CD4-positive, alpha-beta T cell (primary cell): ENCODE data around the gene FAM151A. TPM values are rescaled to one million over a fixed set of nuclear protein-coding genes. Genes with fewer than 3 reads are reported as not detected.

ENCODE experiments used
- ATAC-seq: fragments of 200-7000 bp; cut with Tn5 transposase; one replicate; pipeline ENCODE4 v1.10.0; 2022; ENCODE audit warnings: mild to moderate bottlenecking; ENCODE audit not compliant: poor library complexity
- CTCF ChIA-PET: fragments of 350-600 bp; sonication (Branson Sonifier 250); formaldehyde crosslinking; loops from one replicate; lab custom pipeline; 2021; ENCODE audit warnings: antibody characterized with exemption, inconsistent platforms; lab: Charles Lee
- POLR2A ChIA-PET: fragments of 350-600 bp; sonication (Branson Sonifier 250); formaldehyde crosslinking; loops from one replicate; lab custom pipeline; 2021; ENCODE audit warnings: antibody characterized with exemption, inconsistent platforms; lab: Charles Lee
- DNase-seq, 14 experiments: peaks; one replicate each; pipeline ENCODE4 v3.0.0-alpha.2; 2013 to 2020; ENCODE audit warnings: mixed read lengths in 2 of 14
- H3K27ac ChIP-seq, 2 donors: one replicate each; pipeline versions ENCODE4 v1.5.1 to v1.7.0; 2013; ENCODE audit warnings: low read length in 2 of 2, low read depth in 1 of 2, mild to moderate bottlenecking in 1 of 2
- H3K27me3 ChIP-seq, 2 experiments: 1 replicate in 1 of 2; 2 replicates in 1 of 2; pipeline versions ENCODE4 v1.6.1 to v1.7.0; 2013; ENCODE audit warnings: low read length in 2 of 2, control low read depth in 1 of 2, mild to moderate bottlenecking in 1 of 2, moderate library complexity in 1 of 2; ENCODE audit not compliant: insufficient read depth in 2 of 2, control insufficient read depth in 1 of 2
- H3K36me3 ChIP-seq: one replicate; pipeline ENCODE4 v1.6.1; 2013; ENCODE audit warnings: low read length, control low read depth; ENCODE audit not compliant: insufficient read depth
- H3K4me1 ChIP-seq: one replicate; pipeline ENCODE4 v1.6.1; 2013; ENCODE audit warnings: low read length, control low read depth; ENCODE audit not compliant: insufficient read depth
- H3K4me3 ChIP-seq: one replicate; pipeline ENCODE4 v1.5.1; 2013; ENCODE audit warnings: mild to moderate bottlenecking, low read length, moderate library complexity
- H3K9me3 ChIP-seq, 2 experiments: 1 replicate in 1 of 2; 2 replicates in 1 of 2; pipeline versions ENCODE4 v1.6.1 to v1.7.0; 2013; ENCODE audit warnings: low read length in 2 of 2, mild to moderate bottlenecking in 2 of 2, control low read depth in 1 of 2, moderate library complexity in 1 of 2; ENCODE audit not compliant: control insufficient read depth in 1 of 2, insufficient read depth in 1 of 2
- H3K27ac Mint-ChIP-seq: one replicate; pipeline ENCODE4 v1.8.0; 2020; ENCODE audit warnings: mixed read lengths
- H3K27me3 Mint-ChIP-seq: one replicate; pipeline ENCODE4 v1.8.0; 2021; ENCODE audit warnings: mixed read lengths
- H3K36me3 Mint-ChIP-seq: one replicate; pipeline ENCODE4 v1.8.0; 2021; ENCODE audit warnings: low read depth, mixed read lengths
- H3K4me1 Mint-ChIP-seq: one replicate; pipeline ENCODE4 v1.8.0; 2021; ENCODE audit warnings: low read depth, mixed read lengths
- H3K4me3 Mint-ChIP-seq: one replicate; pipeline ENCODE4 v1.8.0; 2020; ENCODE audit warnings: mild to moderate bottlenecking, mixed read lengths
- H3K9me3 Mint-ChIP-seq: one replicate; pipeline ENCODE4 v1.8.0; 2020; ENCODE audit warnings: mixed read lengths
- intact Hi-C, 2 experiments: fragments of 100-400 bp; cut with DNase I in 1 of 2; cut with micrococcal nuclease in 1 of 2; formaldehyde crosslinking; loops; one replicate each; pipeline versions ENCODE4 v1.15.1 to v1.9.0; 2023 to 2025; cut with DNase I, micrococcal nuclease
- total RNA-seq, 174 experiments: library from RNA in 2 of 174; stranded (reverse) in 2 of 174; gene quantifications; one replicate each; pipeline ENCODE4 v1.2.3 and lab custom pipeline; 2021 to 2026
- TF ChIP-seq, protein P1 (sequence below): fragments of 200-600 bp; IDR thresholded peaks from one replicate; pipeline ENCODE4 v1.8.0; 2022; ENCODE audit warnings: antibody characterized with exemption, mild to moderate bottlenecking

FAM151A gene
- total RNA-seq, 2 experiments from 2014 or later = not detected

DNA sequence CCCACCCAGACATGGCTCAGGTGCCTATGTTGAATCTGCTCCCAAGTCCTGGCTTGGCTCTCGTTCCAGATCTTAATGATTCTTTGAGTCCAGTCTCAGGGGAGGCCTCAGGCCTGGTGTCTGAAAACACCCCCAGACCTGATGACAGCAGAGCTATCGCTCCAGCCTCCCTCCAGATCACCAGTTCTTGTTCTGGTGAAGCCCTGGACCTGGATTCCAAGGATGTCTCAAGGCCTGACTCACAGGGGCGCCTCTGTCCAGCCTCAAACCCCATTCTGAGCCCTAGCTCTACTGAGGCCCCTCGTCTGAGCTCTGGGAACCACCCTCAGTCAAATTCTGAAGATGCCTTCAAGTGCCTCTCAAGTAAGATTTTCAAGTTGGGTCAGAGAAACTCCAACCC lies 29.7 kb upstream of the FAM151A start:
- ChIA-PET POLR2A (no interaction called here), CTCF (no interaction called here)
- Mint-ChIP-seq H3K27me3 (peaks cover 19% of the 10 kb centered on the region), H3K27ac (no peak overlapping the region), H3K9me3 (no peaks in the 10 kb centered on the region), H3K4me1 (no peaks in the 10 kb centered on the region), H3K4me3 (no peak overlapping the region), H3K36me3 (no peaks in the 10 kb centered on the region)
- no peak overlapping the region for H3K27ac ChIP-seq
- H3K9me3 ChIP-seq = no peaks in the 10 kb centered on the region
- ATAC-seq (no peak), DNase-seq (no peak)
- no peaks in the 10 kb centered on the region for H3K36me3 ChIP-seq
- no peak overlapping the region for H3K4me3 ChIP-seq
- TF ChIP-seq, protein P1, sequence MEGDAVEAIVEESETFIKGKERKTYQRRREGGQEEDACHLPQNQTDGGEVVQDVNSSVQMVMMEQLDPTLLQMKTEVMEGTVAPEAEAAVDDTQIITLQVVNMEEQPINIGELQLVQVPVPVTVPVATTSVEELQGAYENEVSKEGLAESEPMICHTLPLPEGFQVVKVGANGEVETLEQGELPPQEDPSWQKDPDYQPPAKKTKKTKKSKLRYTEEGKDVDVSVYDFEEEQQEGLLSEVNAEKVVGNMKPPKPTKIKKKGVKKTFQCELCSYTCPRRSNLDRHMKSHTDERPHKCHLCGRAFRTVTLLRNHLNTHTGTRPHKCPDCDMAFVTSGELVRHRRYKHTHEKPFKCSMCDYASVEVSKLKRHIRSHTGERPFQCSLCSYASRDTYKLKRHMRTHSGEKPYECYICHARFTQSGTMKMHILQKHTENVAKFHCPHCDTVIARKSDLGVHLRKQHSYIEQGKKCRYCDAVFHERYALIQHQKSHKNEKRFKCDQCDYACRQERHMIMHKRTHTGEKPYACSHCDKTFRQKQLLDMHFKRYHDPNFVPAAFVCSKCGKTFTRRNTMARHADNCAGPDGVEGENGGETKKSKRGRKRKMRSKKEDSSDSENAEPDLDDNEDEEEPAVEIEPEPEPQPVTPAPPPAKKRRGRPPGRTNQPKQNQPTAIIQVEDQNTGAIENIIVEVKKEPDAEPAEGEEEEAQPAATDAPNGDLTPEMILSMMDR = no peak
- peaks cover 0 to 5% of the 10 kb centered on the region in 2 experiments for H3K27me3 ChIP-seq
- no peaks in the 10 kb centered on the region for H3K4me1 ChIP-seq
- intact Hi-C loops = no loop called here

DNA sequence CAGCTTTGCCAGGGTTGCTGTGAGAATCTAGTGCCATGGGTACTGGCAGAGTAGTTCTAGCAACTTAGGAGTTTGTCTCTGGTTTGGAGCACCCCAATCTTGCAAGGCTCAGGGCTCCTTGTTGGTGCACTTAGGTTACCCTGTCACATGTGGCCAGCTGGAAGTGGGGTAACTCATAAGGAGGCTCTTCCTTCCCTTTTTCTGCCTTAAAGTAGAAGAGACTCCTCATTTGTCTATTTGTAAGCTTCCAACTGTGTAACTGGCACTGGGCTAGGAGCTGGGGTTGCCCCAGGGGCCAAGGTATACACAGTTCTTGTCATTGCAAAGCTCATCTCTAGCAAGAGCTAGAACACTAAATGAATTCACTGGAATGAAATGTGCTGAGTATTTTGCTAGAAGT lies 28.8 kb upstream of the FAM151A start:
- Histone ChIP-seq H3K9me3 (no peaks in the 10 kb centered on the region), H3K4me3 (no peak overlapping the region), H3K27me3 (peaks cover 0 to 5% of the 10 kb centered on the region in 2 experiments), H3K36me3 (no peaks in the 10 kb centered on the region), H3K27ac (no peak overlapping the region), H3K4me1 (no peaks in the 10 kb centered on the region)
- ChIA-PET POLR2A (no interaction called here), CTCF (no interaction called here)
- H3K9me3 Mint-ChIP-seq = no peaks in the 10 kb centered on the region
- intact Hi-C loops = no loop called here
- TF ChIP-seq, protein P1 = no peak
- H3K36me3 Mint-ChIP-seq = no peaks in the 10 kb centered on the region
- no peak overlapping the region for H3K27ac Mint-ChIP-seq
- H3K27me3 Mint-ChIP-seq = peaks cover 19% of the 10 kb centered on the region
- ATAC-seq = no peak
- no peak overlapping the region for H3K4me3 Mint-ChIP-seq
- DNase-seq = no peak
- no peaks in the 10 kb centered on the region for H3K4me1 Mint-ChIP-seq

DNA sequence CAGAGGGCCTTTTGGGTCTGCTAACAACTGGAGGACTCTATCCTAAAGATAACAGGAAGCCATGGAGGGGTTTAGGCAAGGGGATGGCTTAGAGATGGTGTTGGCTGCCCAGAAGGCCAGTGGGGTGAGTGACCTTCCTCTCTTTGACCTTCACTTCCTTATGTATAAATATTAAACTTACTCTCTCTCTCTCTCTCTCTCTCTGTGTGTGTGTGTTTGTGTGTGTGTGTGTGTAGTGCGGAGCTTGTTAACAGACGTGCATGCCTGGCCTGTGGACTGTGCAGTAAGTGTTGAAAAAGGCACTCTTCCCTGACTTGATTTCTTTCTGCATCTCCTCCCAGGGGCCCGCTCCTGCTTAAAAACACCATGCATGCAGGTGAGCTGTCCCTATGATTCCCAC lies 28.3 kb upstream of the FAM151A start:
- Histone ChIP-seq H3K36me3 (no peaks in the 10 kb centered on the region), H3K9me3 (no peaks in the 10 kb centered on the region), H3K4me1 (no peaks in the 10 kb centered on the region), H3K27ac (no peak overlapping the region), H3K27me3 (peaks cover 0 to 5% of the 10 kb centered on the region in 2 experiments), H3K4me3 (no peak overlapping the region)
- H3K27ac Mint-ChIP-seq = no peak overlapping the region
- no peaks in the 10 kb centered on the region for H3K4me1 Mint-ChIP-seq
- ATAC-seq (no peak), DNase-seq (no peak)
- H3K4me3 Mint-ChIP-seq = no peak overlapping the region
- no peaks in the 10 kb centered on the region for H3K9me3 Mint-ChIP-seq
- TF ChIP-seq, protein P1 = no peak
- ChIA-PET CTCF (no interaction called here), POLR2A (no interaction called here)
- H3K27me3 Mint-ChIP-seq = peaks cover 19% of the 10 kb centered on the region
- H3K36me3 Mint-ChIP-seq = no peaks in the 10 kb centered on the region
- intact Hi-C loops = no loop called here
